ENCODE data around the gene CHST12. TPM values are rescaled to one million over a fixed set of nuclear protein-coding genes. Genes with fewer than 3 reads are reported as not detected.

The CHST12 gene
- total RNA-seq (ENCODE audit: unreplicated experiment), result 27.3 TPM
- long read RNA-seq, full-length matches to known transcripts, result 24 of 46 reads
- long read RNA-seq, partial matches to known transcripts, result 7 of 46 reads
- long read RNA-seq, other reads (novel, unspliced or antisense), result 15 of 46 reads

DNA sequence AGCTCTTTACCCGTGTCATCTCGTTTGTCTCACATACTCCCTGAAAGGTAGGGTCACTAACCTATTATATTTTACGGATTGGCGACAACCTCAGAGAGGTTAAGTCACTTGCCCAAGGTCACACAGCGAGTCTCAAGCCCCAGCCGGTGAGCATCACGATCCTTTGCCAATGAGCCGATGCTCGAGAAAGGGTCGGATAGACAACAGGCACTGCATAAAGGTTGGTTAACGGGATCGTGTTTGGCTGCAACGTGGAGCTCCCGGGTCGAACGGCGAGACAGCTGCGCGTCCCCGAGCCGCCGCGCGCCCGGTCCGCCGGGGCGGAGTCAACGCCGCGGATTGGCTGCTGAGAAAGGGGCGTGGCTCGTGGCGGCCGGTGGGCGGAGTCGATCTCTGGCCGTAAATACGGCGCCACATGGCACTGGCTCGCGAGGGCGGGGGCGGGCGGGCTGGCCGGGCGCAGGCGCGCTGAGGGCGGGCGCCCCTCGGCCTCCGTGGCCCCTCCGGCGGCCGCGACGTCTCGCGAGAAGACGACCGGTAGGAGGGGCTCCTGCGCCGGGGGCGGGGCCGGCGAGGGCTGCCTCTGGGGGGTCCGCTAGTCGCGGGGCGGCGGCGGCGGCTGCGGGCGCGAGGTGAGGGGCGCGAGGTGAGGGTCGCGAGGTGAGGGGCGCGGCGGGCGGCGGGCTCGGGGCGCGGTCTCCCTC, at the start of gene CHST12:
Gene CHST12 (plus strand): TSS at position 598 of the 704 bp plus-strand sequence. CDS start 29,029 bp downstream, outside the sequence.
- Mint-ChIP-seq H3K9me3 (ENCODE audit: unreplicated experiment) (peaks cover 8% of the 10 kb centered on the region), H3K4me1 (ENCODE audit: low read depth, unreplicated experiment) (peaks cover 23% of the 10 kb centered on the region), H3K27ac (ENCODE audit: unreplicated experiment) (peak within 1 kb of the TSS; percentile 64), H3K27me3 (ENCODE audit: unreplicated experiment) (peaks cover 6% of the 10 kb centered on the region), H3K4me3 (ENCODE audit: unreplicated experiment) (peak within 1 kb of the TSS; percentile 86), H3K36me3 (ENCODE audit: unreplicated experiment) (no peaks in the 10 kb centered on the region)
- DNase-seq, result peak; percentile 96
- TF ChIP-seq, protein P1, sequence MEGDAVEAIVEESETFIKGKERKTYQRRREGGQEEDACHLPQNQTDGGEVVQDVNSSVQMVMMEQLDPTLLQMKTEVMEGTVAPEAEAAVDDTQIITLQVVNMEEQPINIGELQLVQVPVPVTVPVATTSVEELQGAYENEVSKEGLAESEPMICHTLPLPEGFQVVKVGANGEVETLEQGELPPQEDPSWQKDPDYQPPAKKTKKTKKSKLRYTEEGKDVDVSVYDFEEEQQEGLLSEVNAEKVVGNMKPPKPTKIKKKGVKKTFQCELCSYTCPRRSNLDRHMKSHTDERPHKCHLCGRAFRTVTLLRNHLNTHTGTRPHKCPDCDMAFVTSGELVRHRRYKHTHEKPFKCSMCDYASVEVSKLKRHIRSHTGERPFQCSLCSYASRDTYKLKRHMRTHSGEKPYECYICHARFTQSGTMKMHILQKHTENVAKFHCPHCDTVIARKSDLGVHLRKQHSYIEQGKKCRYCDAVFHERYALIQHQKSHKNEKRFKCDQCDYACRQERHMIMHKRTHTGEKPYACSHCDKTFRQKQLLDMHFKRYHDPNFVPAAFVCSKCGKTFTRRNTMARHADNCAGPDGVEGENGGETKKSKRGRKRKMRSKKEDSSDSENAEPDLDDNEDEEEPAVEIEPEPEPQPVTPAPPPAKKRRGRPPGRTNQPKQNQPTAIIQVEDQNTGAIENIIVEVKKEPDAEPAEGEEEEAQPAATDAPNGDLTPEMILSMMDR (IDR thresholded peaks at IDR 0.05; ENCODE audit: partially characterized antibody, unreplicated experiment), result no peak

DNA sequence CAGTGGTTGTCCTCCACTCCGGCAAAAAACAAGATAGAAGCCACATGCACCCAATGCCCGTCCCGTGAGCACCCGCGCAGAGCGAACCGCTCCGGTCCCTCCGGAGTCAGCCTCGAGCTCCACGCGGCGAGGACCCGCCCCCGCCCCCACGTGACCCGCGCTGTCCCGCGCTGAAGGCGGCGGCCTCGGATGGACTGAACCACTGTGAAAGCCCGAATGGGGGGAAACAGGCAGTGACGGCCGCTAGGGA, 49.5 kb upstream of the CHST12 start:
- Mint-ChIP-seq H3K9me3 (ENCODE audit: unreplicated experiment) (peaks cover 11% of the 10 kb centered on the region), H3K36me3 (ENCODE audit: unreplicated experiment) (no peaks in the 10 kb centered on the region), H3K4me1 (ENCODE audit: low read depth, unreplicated experiment) (peaks cover 7% of the 10 kb centered on the region), H3K27me3 (ENCODE audit: unreplicated experiment) (peaks cover 5% of the 10 kb centered on the region), H3K27ac (ENCODE audit: unreplicated experiment) (peak overlapping the region; percentile 100), H3K4me3 (ENCODE audit: unreplicated experiment) (peak overlapping the region; percentile 97)
- peak; percentile 88 for DNase-seq
- TF ChIP-seq, protein P1 (IDR thresholded peaks at IDR 0.05; ENCODE audit: partially characterized antibody, unreplicated experiment), result no peak

DNA sequence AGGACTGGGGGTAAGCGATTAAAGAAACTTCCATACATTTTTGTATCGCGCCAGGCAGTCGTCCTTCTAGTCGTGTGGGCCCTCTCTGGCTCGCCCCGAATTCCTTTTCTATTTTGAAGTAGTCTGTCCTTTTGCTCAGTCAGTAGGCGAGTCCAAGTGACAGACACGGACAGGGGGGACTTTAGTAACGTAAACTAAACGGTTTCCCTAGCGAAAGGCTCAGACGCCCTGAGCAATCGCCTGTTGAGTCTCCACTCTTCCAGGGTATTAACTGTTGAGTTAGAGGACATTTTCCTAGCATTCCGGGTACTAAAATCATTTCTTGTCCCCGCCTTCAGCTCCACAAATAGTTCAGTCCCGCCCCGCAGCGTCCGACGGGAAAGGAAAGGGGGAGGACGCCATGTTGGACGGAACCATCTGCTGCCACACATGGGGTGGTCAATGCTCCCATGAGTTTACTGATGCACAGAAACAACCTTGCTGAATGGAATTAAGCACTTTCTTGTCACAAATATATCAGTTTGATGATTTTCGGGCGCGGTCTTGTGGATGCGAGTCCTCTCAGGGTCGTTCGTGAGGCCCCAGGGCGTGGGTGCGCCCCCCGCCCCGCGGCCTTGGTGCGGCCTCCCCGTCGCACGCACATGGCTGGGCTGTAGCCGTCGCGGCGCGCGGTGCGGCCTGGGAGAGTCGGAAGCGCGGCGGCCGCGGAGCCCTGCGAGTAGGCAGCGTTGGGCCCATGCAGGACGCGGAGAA, 49.0 kb upstream of the CHST12 start, which contains the start of gene EIF3B:
Gene EIF3B (plus strand): TSS at position 642 of the 753 bp plus-strand sequence. CDS start 95 bp downstream, at position 737.
- H3K4me1 Mint-ChIP-seq (ENCODE audit: low read depth, unreplicated experiment), result peaks cover 10% of the 10 kb centered on the region
- H3K27ac Mint-ChIP-seq (ENCODE audit: unreplicated experiment), result peak within 1 kb of the TSS; percentile 100
- H3K4me3 Mint-ChIP-seq (ENCODE audit: unreplicated experiment), result peak within 1 kb of the TSS; percentile 97
- H3K36me3 Mint-ChIP-seq (ENCODE audit: unreplicated experiment), result no peaks in the 10 kb centered on the region
- TF ChIP-seq, protein P1 (IDR thresholded peaks at IDR 0.05; ENCODE audit: partially characterized antibody, unreplicated experiment), result no peak
- peaks cover 11% of the 10 kb centered on the region for H3K9me3 Mint-ChIP-seq (ENCODE audit: unreplicated experiment)
- peaks cover 5% of the 10 kb centered on the region for H3K27me3 Mint-ChIP-seq (ENCODE audit: unreplicated experiment)
- DNase-seq, result peak; percentile 83

DNA sequence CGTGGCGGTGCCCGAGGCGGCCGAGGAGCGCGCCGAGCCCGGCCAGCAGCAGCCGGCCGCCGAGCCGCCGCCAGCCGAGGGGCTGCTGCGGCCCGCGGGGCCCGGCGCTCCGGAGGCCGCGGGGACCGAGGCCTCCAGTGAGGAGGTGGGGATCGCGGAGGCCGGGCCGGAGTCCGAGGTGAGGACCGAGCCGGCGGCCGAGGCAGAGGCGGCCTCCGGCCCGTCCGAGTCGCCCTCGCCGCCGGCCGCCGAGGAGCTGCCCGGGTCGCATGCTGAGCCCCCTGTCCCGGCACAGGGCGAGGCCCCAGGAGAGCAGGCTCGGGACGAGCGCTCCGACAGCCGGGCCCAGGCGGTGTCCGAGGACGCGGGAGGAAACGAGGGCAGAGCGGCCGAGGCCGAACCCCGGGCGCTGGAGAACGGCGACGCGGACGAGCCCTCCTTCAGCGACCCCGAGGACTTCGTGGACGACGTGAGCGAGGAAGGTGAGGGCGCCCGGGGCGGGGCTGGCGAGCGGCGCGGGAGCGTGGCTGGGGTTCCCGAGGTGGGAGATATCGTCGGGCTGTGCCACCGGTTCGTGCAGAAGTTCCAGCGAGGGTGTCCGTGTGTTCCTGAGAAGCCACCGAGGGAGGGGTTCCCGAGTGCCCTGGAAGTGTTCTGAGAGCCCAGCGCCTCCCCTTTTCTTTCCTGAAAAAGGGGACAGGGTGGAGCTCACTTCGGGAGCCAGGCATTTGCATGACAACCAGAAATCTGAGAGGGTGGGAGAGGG, 48.3 kb upstream of the CHST12 start:
- TF ChIP-seq, protein P1 (IDR thresholded peaks at IDR 0.05; ENCODE audit: partially characterized antibody, unreplicated experiment), result no peak
- Mint-ChIP-seq H3K27me3 (ENCODE audit: unreplicated experiment) (peaks cover 5% of the 10 kb centered on the region), H3K9me3 (ENCODE audit: unreplicated experiment) (peaks cover 11% of the 10 kb centered on the region), H3K36me3 (ENCODE audit: unreplicated experiment) (no peaks in the 10 kb centered on the region), H3K27ac (ENCODE audit: unreplicated experiment) (peak overlapping the region; percentile 84), H3K4me3 (ENCODE audit: unreplicated experiment) (peak overlapping the region; percentile 92), H3K4me1 (ENCODE audit: low read depth, unreplicated experiment) (peaks cover 13% of the 10 kb centered on the region)
- peak; percentile 38 for DNase-seq

All from glutamatergic neuron (in vitro differentiated cells).